CMK (cell line): ENCODE measurements around the gene MIOX.
"Not testable (repeated sequence)": the region's sequence is repeated elsewhere in the genome, so short reads cannot be mapped to it uniquely, and the experiment has no call there.

Source experiments
- DNase-seq: peaks from one replicate; pipeline ENCODE4 v3.0.0-alpha.2; 2010; ENCODE audit warnings: low read depth

Gene MIOX

DNA sequence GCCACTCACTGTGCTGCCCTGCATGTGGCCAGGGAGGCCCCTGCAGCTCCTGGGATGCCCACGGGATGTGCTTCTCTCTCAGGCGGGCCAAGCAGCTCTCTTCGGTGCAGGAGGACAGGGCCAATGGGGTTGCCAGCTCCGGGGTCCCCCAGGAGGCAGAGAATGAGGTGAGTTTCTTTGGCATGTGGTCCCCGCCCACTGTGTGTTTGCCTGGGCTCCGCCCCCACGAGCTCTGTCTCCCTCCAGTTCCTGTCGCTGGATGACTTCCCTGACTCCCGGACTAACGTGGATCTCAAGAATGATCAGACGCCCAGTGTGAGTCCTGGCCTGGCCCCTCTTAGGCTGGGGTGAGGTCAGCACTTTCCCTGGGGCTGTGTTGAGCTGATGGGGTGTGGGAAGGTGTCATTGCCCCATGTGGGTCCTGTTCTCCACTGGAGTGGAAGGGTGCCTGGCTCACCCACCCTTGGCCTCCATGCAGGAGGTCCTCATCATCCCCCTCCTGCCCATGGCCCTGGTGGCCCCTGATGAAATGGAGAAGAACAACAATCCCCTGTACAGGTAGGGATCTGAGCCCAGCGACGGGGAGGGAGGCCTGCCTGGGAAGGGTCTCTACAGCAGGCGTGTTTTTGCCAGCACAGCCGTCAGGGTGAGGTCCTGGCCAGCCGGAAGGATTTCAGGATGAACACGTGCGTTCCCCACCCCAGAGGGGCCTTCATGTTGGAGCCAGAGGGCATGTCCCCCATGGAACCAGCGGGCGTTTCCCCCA, 31.0 kb downstream of the MIOX start:
- no peak for DNase-seq

DNA sequence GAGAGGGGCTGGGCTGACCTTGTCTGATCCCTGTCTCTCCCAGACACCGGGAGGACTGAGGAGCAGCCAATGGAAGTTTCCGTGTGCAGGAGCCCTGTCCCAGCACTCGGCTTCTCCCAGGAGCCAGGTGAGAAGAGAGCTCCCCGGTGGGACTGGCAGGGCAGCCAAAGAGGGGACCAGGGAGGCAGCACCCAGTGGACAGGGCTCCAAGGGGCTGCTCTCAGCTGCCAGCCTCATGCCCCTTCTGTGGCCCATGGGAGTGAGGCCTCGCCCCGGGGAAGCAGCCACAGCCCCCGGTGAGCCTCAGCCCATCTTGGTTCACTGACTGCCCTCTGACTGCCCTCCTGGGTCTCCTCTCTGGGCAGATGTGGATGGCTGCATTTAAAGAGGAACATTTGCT, 31.9 kb downstream of the MIOX start:
- no peak for DNase-seq

DNA sequence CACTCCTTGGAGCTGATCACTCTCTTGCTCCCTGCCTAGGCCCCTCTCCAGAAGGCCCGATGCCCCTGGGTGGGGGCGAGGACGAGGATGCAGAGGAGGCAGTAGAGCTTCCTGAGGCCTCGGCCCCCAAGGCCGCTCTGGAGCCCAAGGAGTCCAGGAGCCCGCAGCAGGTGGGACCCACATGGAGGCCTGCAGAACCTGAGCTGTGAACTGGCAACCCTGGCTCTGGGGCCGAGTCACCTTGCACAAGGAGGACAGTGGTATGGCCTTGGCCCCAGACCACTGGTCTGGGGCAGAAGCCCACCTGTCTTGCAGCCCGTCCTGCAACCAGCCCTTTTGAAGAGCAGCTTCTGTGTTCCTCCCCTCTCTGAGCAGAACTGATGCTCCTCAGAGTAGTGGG, 32.5 kb downstream of the MIOX start:
- no peak for DNase-seq

DNA sequence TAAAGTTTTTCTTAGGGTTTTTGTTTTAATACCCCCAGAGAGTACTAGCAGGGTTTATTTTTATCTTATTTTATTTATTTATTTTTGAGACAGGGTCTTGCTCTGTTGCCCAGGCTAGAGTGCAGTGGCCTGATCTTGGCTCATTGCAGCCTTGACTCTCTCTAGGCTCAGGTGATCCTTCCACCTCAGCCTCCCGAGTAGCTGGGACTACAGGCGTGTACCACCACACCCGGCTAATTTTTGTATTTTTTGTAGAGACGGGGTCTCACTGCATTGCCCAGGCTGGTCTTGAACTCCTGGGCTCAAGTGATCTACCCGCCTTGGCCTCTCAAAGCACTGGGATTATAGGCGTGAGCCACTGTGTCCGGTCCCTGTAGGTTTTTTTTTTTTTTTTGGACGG, 33.5 kb downstream of the MIOX start:
- DNase-seq: not testable (repeated sequence)

DNA sequence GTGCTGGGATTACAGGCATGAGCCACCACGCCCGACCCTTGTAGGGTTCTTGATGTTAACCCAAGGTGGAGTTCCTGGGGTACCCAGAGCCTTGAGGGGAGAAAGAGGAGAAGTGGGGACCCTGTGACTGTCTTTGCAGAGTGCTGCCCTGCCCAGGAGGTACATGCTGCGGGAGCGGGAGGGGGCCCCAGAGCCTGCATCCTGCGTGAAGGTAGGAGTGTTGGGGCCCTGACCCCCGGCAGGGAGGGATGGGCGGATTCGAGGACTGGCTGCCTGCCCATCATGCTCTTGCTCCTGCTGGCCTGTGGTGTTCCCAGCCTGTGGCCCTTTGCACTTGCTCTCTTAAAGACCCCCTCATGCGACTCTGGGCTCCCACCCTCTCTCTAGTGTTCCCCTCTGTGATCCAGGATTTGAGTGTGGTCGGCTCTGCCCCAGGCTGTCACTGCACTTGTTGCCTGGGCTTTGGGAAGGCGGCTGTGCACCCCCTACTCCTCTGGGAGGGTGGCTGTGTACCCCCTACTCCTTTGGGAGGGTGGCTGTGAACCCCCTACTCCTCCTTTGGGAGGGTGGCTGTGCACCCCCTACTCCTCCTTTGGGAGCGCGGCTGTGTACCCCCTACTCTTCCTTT, 34.3 kb downstream of the MIOX start:
- no peak for DNase-seq

DNA sequence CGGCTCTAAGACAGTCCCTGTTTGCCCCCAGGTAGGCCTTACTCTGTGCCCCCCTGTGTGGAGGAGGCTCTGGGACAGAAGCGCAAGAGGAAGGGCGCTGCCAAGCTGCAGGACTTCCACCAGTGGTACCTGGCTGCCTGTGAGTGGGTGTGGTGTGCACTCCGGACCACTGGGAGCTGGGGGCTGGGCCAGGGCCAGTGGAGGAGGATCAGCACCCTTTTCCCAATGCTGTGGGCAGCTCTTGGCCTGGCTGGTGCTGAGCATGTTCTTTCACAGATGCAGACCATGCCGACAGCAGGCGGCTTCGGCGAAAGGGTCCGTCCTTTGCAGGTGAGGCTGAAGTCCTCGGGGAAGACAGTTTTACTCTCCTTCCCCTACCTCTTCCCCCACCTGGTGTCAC, 35.1 kb downstream of the MIOX start:
- no peak for DNase-seq

DNA sequence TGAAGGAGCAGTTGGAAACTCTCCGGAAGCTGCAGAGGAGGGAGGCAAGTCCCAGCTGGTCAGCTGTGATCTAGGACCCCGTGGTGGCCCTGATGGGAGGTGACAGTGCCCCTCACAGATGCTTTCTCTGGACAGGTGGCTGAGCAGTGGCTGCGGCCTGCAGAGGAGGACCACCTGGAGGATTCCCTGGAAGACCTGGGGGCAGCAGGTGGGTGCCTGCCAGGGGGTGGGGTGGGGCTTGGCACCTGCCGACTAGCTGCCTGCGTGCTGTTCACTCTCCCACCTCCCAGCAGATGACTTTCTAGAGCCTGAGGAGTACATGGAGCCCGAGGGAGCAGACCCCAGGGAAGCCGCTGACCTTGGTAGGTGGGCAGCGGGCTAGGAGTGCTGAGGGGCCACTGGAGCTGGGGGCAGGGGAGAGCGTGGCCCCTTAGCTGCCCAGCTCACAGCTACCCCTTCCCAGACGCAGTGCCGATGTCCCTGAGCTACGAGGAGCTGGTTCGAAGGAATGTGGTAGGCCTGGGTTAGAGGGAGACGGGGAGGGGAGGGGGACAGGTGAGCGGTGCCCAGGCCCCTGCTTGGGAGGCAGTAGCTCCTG, 35.6 kb downstream of the MIOX start:
- no peak for DNase-seq

DNA sequence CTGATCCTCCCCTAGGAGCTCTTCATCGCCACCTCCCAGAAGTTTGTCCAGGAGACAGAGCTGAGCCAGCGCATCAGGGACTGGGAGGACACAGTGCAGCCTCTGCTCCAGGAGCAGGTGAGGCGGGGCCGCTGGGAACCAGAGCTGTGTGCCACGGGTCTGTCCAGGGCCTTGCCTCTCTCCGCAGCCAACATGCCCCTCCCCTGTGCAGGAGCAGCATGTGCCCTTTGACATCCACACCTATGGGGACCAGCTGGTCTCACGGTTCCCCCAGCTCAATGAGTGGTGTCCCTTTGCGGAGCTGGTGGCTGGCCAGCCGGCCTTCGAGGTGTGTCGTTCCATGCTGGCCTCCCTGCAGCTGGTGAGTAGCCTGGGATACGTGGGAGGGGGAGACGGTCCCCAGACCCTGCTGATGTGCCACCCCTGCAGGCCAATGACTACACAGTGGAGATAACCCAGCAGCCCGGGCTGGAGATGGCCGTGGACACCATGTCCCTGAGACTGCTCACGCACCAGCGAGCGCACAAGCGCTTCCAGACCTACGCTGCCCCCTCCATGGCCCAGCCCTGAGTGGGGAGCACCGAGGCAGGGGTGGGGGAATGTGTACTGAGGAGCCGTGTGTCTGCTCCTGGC, 36.3 kb downstream of the MIOX start:
- DNase-seq: no peak

DNA sequence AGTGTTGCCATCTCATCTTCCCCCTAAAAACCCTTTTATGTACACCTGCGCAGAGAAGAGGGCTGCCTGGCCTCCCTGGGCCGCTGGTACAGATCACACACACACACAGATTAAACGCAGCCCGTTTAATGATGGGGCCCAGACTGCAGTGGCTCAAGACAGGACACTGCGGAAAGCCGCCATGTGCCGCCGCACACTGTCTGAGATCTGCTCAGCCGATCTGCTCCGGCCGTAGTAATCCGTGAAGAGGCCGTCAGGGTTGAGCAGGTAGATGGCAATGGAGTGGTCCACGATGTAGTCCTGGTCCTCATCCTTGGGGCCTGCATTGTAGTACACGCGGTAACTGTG, 36.8 kb downstream of the MIOX start:
- DNase-seq: no peak

DNA sequence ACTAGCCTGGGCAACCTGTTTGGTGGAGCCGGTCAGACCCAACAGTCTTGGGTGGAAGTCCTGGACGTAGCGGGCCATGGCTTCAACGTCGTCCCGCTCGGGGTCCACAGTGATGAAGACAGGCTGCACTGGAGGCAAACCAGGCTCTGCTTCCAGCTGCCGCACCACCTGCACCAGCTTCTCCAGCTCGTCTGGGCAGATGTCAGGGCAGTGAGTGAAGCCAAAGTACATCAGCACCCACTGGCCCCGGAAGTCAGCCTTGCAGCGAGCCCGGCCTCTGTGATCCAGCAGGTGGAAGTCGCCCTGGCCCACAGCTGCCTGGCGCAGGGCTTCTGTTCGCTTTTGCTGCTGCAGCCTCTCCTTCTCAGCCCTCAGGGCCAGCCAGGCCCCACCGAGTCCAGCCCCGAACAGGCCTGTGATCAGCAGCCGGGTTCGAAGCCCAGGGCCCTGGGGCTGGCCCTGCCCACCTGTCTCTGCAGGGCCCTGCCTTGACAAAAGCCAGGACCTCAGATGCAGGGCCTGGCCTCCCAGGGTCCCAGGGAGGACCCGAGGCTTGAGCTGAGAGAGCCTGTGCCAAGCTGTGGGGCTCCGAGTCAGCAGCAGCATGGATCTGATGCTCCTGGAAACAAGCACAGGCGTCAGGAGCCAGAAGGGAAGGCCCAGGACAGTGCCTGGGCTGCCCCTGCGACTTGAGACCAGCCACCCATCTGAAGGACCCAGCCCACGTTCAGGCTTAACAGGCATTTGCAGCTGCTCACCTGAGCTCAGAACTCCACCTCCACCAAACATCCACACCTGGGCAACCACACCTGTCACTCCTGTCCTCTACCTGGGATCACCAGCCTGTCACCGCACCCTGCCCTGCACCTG, 37.4 kb downstream of the MIOX start:
- no peak for DNase-seq

DNA sequence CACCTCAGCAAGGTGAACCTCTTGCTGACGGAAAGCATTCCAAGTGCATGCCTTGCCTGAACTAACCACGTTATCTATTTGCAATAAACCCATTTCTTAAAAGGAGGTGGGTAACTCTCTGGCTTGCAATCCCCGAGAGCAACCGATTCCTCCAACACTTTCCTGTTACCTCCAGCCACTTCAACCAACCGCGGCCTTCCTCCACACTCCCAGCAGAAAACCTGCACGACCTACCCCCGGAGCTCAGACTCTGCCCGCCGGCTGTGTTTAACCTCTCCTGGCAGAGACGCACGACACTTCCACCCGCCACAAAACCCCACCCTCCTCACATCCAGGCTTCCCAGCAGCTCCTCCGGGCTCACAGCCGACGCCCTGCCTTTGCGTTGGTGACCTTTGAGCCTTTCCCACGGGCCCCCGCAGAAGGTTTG, 38.0 kb downstream of the MIOX start:
- no peak for DNase-seq

DNA sequence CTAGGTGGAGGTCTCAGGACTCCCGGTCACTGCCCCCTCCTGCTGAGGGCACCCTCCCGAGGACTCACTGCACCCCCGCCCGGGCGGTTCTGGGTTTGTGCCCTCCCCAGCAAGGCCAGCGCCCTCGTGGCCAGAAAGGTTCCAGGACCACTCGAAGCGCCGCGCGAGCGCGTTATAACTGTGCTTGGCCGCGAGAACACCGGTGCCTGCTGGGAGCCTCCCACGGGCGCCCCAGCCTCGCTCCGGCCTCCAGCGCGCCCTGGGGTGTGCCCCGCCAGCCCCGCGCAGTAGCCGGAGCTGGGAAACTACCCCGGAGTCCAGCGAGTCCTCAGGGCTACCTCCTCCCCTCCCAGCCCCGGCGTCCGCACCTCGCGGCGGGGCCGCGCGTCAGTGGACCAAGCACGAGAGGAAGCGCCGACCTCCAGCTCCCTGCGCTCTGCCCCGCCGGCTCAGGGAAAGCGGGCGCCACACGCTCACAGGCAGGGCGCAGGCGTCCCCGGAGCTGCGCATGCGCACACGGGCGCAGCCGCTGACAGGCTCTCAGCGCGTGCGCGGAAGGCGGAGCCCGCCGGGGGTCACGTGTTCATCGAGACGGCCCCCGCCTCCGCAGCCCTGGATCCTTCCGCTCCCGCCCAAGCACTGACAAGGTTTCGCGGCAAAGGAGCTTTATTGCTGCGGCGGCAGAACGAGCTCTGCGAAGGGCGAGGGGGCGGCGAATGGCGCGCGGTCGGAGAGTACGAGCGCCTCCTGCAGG, 38.6 kb downstream of the MIOX start, which contains the start of gene SCO2:
Gene SCO2 (minus strand): TSS at position 495 of the 754 bp plus-strand sequence. CDS start 1,187 bp downstream, outside the sequence.
- DNase-seq: peak; percentile 91

DNA sequence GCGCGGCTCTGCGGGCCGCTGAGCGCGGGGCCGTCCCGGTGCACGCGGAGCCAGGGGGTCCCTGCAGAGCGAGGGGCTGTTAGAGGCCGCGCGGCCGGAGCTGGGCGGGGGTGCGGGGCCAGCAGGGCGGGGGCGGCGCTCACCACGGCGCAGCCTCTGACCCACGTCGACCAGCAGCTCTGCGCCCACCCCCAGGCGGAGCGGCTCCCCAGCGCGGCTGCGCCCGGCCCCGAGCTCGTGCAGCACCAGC, 39.1 kb downstream of the MIOX start:
- no peak for DNase-seq

DNA sequence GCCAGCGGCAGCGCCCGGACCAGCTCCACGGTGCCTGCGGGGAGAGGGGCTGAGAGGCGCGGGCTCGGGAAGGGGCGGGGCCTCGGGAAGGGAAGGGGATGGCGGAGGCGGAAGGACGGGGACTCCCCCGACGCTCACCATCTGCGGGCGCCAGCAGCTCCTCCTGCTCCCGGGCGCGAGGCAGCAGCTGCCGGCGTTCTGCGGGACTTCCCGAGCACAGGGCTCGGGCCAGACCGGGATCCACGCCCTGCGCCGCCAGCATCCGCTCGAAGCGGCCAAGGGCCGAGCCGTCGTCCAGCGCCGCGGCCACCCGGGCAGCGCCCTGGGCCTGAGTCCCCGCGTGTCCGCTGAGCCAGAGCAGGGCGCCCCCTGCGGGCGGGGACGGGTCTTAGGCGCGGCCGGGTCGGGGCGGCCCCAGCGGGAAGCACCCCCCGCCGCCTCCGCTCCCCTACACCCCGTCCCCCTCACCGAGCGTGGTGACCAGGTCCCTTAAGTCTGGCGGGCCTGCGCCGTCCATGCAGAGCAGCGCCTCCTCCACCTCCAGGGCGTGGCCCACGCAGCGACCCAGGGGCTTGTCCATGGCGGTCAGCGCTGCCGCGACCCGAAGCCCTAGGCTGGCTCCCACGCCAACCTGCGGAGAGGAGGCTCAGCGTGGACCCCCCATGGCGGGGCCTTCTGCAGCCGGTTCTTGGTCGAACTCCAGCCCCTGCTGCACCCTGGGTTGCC, 39.6 kb downstream of the MIOX start:
- DNase-seq: peak; percentile 77

DNA sequence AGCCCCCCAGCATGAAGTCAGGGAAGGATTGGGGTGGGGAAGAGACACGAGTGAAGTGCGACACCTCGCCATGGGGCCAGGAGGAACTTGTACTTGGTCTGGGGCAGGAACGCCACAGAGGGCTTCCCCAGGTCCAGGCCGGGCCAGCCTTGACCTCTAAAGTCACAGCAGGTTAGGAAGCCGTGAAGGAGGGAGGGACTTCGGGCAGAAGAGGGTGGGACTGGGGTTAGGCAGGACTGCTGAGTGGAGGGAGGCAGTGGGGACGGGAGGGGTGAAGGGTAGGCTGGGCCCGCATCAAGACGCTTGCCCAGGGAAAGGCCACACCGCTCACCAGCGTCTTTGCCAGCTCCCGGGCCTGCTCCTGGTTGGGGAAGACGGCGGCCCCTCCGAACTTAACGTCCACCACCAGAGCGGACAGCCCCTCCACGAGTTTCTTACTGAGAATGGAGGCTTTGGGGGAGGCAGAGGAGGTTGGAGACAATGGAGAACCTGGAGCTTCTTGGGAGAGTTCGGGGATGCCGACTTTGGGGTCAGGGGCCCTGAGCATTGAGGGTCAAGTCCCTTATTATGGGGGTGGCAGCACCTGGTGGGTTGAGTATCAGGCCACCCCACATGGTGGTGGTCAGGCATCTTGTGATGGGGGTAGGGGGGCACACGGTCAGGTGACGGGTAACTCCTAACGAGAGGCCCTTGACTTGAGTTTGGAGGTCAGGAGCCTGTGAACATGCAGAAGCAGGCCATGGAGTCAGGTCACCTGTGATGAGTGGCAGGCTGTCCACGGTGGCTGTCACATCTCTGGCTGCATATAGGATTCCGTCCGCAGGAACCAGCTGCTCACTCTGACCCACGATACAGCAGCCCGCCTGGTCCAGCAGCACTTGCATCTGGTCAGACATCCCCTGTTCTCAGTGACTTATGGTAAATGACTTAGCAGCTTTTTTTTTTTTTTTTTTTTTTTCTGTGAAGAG, 40.5 kb downstream of the MIOX start:
- peak; percentile 74 for DNase-seq

DNA sequence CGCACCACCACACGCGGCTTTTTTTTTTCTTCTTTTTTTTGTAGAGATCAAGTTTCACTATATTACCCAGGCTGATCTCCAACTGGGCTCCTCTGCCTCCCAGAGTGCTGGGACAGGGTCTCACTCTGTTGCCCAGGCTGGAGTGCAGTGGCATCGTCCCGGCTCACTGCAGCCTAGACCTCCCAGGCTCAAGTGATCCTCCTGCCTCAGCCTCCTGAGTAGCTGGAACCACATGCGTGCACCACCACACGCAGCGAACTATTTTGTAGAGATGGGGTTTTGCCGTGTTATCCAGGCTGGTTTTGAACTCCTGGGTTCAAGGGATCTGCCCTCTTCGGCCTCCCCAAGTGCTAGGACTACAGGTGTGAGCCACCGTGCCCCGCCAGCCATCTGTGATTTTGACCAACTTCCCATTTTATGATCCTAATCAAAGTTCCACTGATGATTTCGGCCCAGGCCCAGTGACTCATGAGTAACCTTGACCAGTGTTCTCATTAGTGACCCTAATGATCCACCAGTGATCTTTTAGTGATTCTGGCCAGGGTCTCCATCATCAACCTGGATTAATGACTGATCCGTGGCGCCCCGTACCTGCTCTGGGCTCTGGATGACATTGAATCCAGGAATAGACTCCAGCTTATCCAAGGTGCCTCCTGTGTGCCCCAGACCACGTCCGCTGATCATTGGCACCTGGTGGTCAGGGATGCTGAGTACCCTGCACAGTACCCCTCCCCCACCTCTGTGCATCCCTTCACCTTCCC, 41.4 kb downstream of the MIOX start:
- DNase-seq: no peak

DNA sequence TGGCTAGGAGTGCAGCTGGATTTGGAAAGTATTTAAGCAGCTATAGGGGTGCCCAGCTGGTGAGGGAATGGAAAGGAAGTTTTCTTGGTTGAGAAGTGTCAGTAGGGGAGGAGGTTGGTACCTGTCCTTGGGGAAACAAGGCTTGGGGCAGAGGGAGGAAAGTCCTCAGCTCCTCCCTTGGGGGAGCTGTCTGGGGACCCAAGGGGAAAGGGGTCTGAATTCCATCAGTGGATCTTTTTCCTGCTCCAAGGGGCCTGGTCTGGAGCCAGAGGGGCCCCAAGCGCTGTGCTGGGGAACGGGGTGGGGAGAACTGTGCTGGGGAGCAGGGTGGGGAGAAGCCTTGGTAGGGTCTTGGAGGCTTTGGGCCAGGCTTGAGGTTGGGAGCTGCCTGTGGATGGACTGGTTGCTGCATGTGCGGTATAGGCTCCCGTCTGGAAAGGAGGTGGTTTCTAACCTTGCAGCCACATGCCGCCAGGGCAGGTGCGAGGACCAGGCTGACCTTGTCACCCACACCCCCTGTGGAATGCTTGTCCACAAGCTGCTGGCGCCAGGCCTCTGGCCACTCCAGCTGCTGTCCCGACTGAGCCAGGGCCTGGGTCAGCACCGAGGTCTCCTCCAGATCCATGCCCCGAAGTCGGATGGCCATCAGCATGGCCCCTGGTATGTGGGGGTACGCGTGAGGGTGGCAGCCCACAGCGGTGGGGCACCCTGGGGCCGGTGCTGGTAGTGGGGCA, 42.2 kb downstream of the MIOX start:
- DNase-seq: no peak

DNA sequence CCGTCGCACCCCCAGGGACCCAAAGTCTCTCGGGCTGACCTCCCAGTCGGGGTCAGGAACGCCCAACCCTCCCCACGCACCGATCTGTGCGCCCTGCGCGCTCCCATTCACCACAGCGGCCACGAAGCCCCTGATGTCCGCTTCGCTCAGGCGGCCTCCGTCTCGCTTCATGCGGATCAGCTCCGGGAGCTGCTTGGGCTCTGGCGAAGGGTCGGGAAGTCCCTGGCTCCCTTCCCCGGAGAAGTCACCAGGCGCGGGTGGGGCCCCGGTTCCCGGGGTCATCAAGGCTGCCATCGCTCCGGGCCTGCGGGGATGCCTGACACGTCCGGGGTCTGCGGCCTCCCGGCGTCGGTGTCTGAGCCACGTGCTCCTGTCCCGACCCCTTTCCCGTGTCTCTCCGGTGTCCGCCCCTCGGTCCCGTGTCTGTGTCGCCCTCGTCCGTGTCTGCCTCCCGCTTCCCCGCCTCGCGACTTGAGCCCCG, 42.8 kb downstream of the MIOX start:
- no peak for DNase-seq
